K562 (cell line): ENCODE results near the gene ZCCHC24. TPM values are rescaled to one million over a fixed set of nuclear protein-coding genes. Genes with fewer than 3 reads are reported as not detected.
A peak's percentile ranks its signal among the peaks of the same experiment; 100 is the strongest.

Experiments used
- BRCA1 ChIP-seq, 2 experiments: fragments of 450-650 bp in 1 of 2; sonication (generic) in 1 of 2; formaldehyde crosslinking in 1 of 2; IDR thresholded peaks; 2 replicates each; pipeline versions ENCODE4 v1.5.0 to v1.6.1; 2017 to 2020; ENCODE audit warnings: mild to moderate bottlenecking in 1 of 2, missing genetic modification reagents in 1 of 2
- CHD2 ChIP-seq: IDR thresholded peaks from 2 replicates; pipeline ENCODE4 v1.6.1; 2011; ENCODE audit warnings: low read depth, low read length
- HBP1 ChIP-seq: fragments of 450-650 bp; formaldehyde crosslinking; IDR thresholded peaks from 2 replicates; pipeline ENCODE4 v1.4.0; 2022; ENCODE audit warnings: missing genetic modification characterization
- NUFIP1 ChIP-seq: fragments of 450-650 bp; IDR thresholded peaks from 2 replicates; pipeline ENCODE4 v1.6.1; 2018; ENCODE audit not compliant: partially characterized antibody
- PCBP2 ChIP-seq: fragments of 200-400 bp; formaldehyde crosslinking; IDR thresholded peaks from 2 replicates; pipeline ENCODE4 v1.6.1; 2018; ENCODE audit warnings: low read length, low read depth, mild to moderate bottlenecking, moderate library complexity; ENCODE audit not compliant: poor library complexity, severe bottlenecking
- PPARD ChIP-seq: fragments of 250-450 bp; sonication (Bioruptor Pico); IDR thresholded peaks from 2 replicates; pipeline ENCODE4 v1.8.0; 2022; ENCODE audit warnings: inconsistent platforms, mild to moderate bottlenecking, moderate library complexity
- PURB ChIP-seq: sonication (generic); formaldehyde crosslinking; IDR thresholded peaks from 2 replicates; pipeline ENCODE4 v1.9.0; 2021; ENCODE audit warnings: low read depth, mild to moderate bottlenecking, missing genetic modification reagents
- RFX1 ChIP-seq: fragments of 450-650 bp; IDR thresholded peaks from 2 replicates; pipeline ENCODE4 v1.6.1; 2016; ENCODE audit warnings: mild to moderate bottlenecking, moderate library complexity
- TEAD2 ChIP-seq: fragments of 450-650 bp; IDR thresholded peaks from 2 replicates; pipeline ENCODE4 v1.6.1; 2016; ENCODE audit warnings: missing genetic modification characterization, control low read depth, missing compliant biosample characterization
- TFE3 ChIP-seq: fragments of 450-650 bp; formaldehyde crosslinking; IDR thresholded peaks from 2 replicates; pipeline ENCODE4 v1.4.0; 2020; ENCODE audit warnings: mild to moderate bottlenecking, mixed read lengths
- ZNF174 ChIP-seq: fragments of 250-450 bp; sonication (Bioruptor Pico); IDR thresholded peaks from 2 replicates; pipeline ENCODE4 v1.4.0; 2020; ENCODE audit warnings: mild to moderate bottlenecking
- ZNF184 ChIP-seq: sonication (generic); formaldehyde crosslinking; IDR thresholded peaks from 2 replicates; pipeline ENCODE4 v1.5.0; 2020; ENCODE audit warnings: missing genetic modification reagents
- ZNF253 ChIP-seq: fragments of 250-450 bp; sonication (Bioruptor Pico); conservative IDR thresholded peaks from 2 replicates; pipeline ENCODE4 v1.6.1; 2021; ENCODE audit warnings: mild to moderate bottlenecking
- ZNF589 ChIP-seq: fragments of 200-800 bp; sonication (Bioruptor generic); IDR thresholded peaks from 2 replicates; pipeline ENCODE4 v1.6.1; 2016; ENCODE audit warnings: low read depth, missing genetic modification characterization, missing compliant biosample characterization
- ZZZ3 ChIP-seq: fragments of 450-650 bp; IDR thresholded peaks from 2 replicates; pipeline ENCODE4 v1.6.1; 2016; ENCODE audit warnings: antibody characterized with exemption, mild to moderate bottlenecking, moderate library complexity
- polyA plus RNA-seq, 8 experiments: library from polyadenylated mRNA; depleted of rRNA in 4 of 8; stranded (reverse) in 5 of 8; unstranded in 3 of 8; fragments of >200 nt; fragmentation: Nextera tagmentation in 2 of 8; fragmentation: Illumina TruSeq in 1 of 8; extraction: Ambion mirVana in 2 of 8; extraction: Trizol in 1 of 8; gene quantifications; 2 replicates each; pipeline versions ENCODE4 v1.2.1 to v1.2.3, GENCODE V29; 2011 to 2014; ENCODE audit warnings: inconsistent platforms in 1 of 8, missing spikeins in 1 of 8
- total RNA-seq, 7 experiments: library from RNA; depleted of rRNA in 6 of 7; stranded (reverse); fragments of >200 nt in 6 of 7; fragmentation: Illumina TruSeq in 2 of 7; extraction: Trizol in 2 of 7; gene quantifications; 2 replicates each; pipeline versions ENCODE4 v1.2.1 to v1.2.3, GENCODE V29; 2011 to 2021; ENCODE audit warnings: low replicate concordance in 1 of 7
- TF ChIP-seq, protein P1 (sequence below), 2 experiments: fragments of 450-650 bp; IDR thresholded peaks; 2 replicates each; pipeline ENCODE4 v1.6.1; 2018; ENCODE audit warnings: mild to moderate bottlenecking in 2 of 2, low read depth in 1 of 2; ENCODE audit not compliant: partially characterized antibody in 2 of 2
- TF ChIP-seq, protein P2 (sequence below): sonication (generic); formaldehyde crosslinking; IDR thresholded peaks from 2 replicates; pipeline ENCODE4 v1.4.0; 2020; ENCODE audit warnings: mild to moderate bottlenecking, missing genetic modification reagents

ZCCHC24 gene
- total and polyA plus RNA-seq, 9 of the 15 experiments (the other 6 are each of a cell fraction or from before 2014, with no cell fraction given), result 0.84 to 11.0 (median 4.6) TPM

GRCh38 chr10:79445161-79445976, at the start of gene ZCCHC24 (continued):
- TF ChIP-seq ZNF174 (CRISPR knock-in tag), result no peak
- no peak for TF ChIP-seq CHD2
- TF ChIP-seq ZNF253, result no peak
- TF ChIP-seq ZNF589 (CRISPR knock-in tag), result no peak
- no peak for TF ChIP-seq PURB (CRISPR knock-in tag)
- TF ChIP-seq RFX1, result no peak
- TF ChIP-seq TEAD2 (tag), result no peak
- TF ChIP-seq HBP1 (CRISPR knock-in tag), result no peak
- TF ChIP-seq ZZZ3, result no peak
- TF ChIP-seq PCBP2, result no peak
- no peak for TF ChIP-seq ZNF184
- TF ChIP-seq PPARD (CRISPR knock-in tag), result no peak
- TF ChIP-seq BRCA1 (IDR thresholded peaks at IDR 0.05), result no peak
- peak; percentile 57; the same call in 1 of the 2 replicates for TF ChIP-seq BRCA1 (CRISPR knock-in tag; IDR thresholded peaks at IDR 0.05)
- no peak for TF ChIP-seq NUFIP1
- TF ChIP-seq, protein P1, sequence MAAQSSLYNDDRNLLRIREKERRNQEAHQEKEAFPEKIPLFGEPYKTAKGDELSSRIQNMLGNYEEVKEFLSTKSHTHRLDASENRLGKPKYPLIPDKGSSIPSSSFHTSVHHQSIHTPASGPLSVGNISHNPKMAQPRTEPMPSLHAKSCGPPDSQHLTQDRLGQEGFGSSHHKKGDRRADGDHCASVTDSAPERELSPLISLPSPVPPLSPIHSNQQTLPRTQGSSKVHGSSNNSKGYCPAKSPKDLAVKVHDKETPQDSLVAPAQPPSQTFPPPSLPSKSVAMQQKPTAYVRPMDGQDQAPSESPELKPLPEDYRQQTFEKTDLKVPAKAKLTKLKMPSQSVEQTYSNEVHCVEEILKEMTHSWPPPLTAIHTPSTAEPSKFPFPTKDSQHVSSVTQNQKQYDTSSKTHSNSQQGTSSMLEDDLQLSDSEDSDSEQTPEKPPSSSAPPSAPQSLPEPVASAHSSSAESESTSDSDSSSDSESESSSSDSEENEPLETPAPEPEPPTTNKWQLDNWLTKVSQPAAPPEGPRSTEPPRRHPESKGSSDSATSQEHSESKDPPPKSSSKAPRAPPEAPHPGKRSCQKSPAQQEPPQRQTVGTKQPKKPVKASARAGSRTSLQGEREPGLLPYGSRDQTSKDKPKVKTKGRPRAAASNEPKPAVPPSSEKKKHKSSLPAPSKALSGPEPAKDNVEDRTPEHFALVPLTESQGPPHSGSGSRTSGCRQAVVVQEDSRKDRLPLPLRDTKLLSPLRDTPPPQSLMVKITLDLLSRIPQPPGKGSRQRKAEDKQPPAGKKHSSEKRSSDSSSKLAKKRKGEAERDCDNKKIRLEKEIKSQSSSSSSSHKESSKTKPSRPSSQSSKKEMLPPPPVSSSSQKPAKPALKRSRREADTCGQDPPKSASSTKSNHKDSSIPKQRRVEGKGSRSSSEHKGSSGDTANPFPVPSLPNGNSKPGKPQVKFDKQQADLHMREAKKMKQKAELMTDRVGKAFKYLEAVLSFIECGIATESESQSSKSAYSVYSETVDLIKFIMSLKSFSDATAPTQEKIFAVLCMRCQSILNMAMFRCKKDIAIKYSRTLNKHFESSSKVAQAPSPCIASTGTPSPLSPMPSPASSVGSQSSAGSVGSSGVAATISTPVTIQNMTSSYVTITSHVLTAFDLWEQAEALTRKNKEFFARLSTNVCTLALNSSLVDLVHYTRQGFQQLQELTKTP (IDR thresholded peaks at IDR 0.05; ENCODE audit: low read depth in 1 of 2, partially characterized antibody in 2 of 2), result no peak
- no peak for TF ChIP-seq TFE3 (CRISPR knock-in tag)
- TF ChIP-seq, protein P2, sequence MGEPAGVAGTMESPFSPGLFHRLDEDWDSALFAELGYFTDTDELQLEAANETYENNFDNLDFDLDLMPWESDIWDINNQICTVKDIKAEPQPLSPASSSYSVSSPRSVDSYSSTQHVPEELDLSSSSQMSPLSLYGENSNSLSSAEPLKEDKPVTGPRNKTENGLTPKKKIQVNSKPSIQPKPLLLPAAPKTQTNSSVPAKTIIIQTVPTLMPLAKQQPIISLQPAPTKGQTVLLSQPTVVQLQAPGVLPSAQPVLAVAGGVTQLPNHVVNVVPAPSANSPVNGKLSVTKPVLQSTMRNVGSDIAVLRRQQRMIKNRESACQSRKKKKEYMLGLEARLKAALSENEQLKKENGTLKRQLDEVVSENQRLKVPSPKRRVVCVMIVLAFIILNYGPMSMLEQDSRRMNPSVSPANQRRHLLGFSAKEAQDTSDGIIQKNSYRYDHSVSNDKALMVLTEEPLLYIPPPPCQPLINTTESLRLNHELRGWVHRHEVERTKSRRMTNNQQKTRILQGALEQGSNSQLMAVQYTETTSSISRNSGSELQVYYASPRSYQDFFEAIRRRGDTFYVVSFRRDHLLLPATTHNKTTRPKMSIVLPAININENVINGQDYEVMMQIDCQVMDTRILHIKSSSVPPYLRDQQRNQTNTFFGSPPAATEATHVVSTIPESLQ (CRISPR knock-in tag), result no peak
